Measurements from ENCODE around the gene MGARP. TPM values are rescaled to one million over a fixed set of nuclear protein-coding genes. Genes with fewer than 3 reads are reported as not detected.

The MGARP gene
- total RNA-seq, 1 experiment from 2014 or later: 0.22 TPM

DNA sequence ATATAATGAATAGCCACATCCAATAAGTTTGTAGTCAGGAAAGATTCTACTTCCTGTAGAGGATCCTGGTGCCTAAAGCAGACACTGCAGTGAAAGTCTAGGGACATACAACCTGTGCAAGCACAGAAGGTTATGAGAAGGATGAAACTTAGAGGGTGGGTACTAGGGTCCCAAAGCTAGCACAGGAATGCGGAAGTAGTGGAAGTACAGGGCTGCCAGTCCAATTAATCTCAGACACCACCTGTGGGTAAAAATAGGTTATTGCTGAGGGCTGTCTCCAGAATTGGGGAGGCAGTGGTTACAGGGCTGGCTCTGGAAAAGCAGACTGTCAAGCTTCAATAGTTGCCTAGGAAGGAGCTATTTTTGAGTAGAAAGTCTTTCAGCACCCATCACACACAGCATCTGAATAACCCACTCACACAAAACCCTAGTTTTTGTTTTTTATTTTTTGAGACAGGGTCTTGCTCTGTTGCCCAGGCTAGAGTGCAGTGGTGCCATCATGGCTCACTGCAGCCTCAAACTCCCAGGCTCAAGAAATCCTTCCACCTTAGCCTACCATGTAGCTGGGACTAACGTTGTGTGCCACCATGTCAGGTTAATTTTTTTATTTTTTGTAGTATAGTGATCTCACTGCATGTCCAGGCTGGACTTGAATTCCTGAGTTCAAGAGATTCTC is 52.2 kb downstream of the MGARP start:
- Histone ChIP-seq H2AFZ (ENCODE audit: low read depth, low read length, poor library complexity, severe bottlenecking) (peak overlapping the region; percentile 97), H3K4me2 (ENCODE audit: low read length) (0 out of 2 replicates have a peak overlapping the region, but pooled peaks have one; percentile 2), H3K79me2 (ENCODE audit: insufficient read depth, low read length) (no peaks in the 10 kb centered on the region), H3K27me3 (ENCODE audit: insufficient read depth, low read length) (no peaks in the 10 kb centered on the region), H3K27ac (ENCODE audit: low read depth, low read length) (no peak overlapping the region), H3K4me3 (replicated peaks in 1 of 2; ENCODE audit: low read depth in 1 of 2, low read length in 2 of 2) (no peak overlapping the region), H3K9me3 (ENCODE audit: control insufficient read depth in 1 of 2, insufficient read depth in 1 of 2, low read depth in 1 of 2, low read length in 2 of 2) (no peaks in the 10 kb centered on the region), H3K36me3 (ENCODE audit: control insufficient read depth in 1 of 2, insufficient read depth in 2 of 2, low read length in 2 of 2) (no peaks in the 10 kb centered on the region), H4K20me1 (ENCODE audit: insufficient read depth) (no peaks in the 10 kb centered on the region), H3K9me2 (ENCODE audit: insufficient read depth) (no peaks in the 10 kb centered on the region), H3K9ac (ENCODE audit: low read length) (no peak overlapping the region), H3K4me1 (ENCODE audit: control insufficient read depth in 1 of 2, insufficient read depth in 2 of 2, low read length in 2 of 2) (peaks cover 2 to 9% of the 10 kb centered on the region in 2 experiments; a peak in 3 of 4 replicates)
- ChIA-PET POLR2A (interaction anchor here (0.7 to 1.4 kb wide), 2 partner anchors 10 to 68 kb away, joined by 3 to 4 read pairs; no protein-coding TSS in a partner anchor), RAD21 (ENCODE audit: low non-redundant PET in 1 of 2, low total read pairs in 2 of 2, uncharacterized antibody in 2 of 2, unreplicated experiment in 2 of 2) (interaction anchor here in 1 of 2 experiments (1.0 kb wide), 1 partner anchor 68 kb away, joined by 3 read pairs; no protein-coding TSS in a partner anchor), CTCF (interaction anchor here (0.8 to 1.2 kb wide), 3 partner anchors 68 to 197 kb away, joined by 3 read pairs; no protein-coding TSS in a partner anchor)
- ATAC-seq: peak; percentile 85
- no peak for TF ChIP-seq EGR1 (IDR thresholded peaks at IDR 0.05; ENCODE audit: low read depth)
- no peak for TF ChIP-seq SIN3A (IDR thresholded peaks at IDR 0.05; ENCODE audit: low read depth)
- TF ChIP-seq, protein P1, sequence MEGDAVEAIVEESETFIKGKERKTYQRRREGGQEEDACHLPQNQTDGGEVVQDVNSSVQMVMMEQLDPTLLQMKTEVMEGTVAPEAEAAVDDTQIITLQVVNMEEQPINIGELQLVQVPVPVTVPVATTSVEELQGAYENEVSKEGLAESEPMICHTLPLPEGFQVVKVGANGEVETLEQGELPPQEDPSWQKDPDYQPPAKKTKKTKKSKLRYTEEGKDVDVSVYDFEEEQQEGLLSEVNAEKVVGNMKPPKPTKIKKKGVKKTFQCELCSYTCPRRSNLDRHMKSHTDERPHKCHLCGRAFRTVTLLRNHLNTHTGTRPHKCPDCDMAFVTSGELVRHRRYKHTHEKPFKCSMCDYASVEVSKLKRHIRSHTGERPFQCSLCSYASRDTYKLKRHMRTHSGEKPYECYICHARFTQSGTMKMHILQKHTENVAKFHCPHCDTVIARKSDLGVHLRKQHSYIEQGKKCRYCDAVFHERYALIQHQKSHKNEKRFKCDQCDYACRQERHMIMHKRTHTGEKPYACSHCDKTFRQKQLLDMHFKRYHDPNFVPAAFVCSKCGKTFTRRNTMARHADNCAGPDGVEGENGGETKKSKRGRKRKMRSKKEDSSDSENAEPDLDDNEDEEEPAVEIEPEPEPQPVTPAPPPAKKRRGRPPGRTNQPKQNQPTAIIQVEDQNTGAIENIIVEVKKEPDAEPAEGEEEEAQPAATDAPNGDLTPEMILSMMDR (IDR thresholded peaks at IDR 0.05 in 2 of 3, conservative IDR thresholded peaks at IDR 0.05 in 1 of 3; ENCODE audit: borderline replicate concordance in 1 of 3, insufficient read depth in 1 of 3, low read depth in 2 of 3, low read length in 2 of 3): peak; percentile 32 to 48 (median 32); a peak in 4 of 6 replicates
- peak; percentile 63 for TF ChIP-seq RAD21 (IDR thresholded peaks at IDR 0.05; ENCODE audit: low read depth)
- TF ChIP-seq ELF1 (IDR thresholded peaks at IDR 0.05; ENCODE audit: borderline replicate concordance, low read depth): peak; percentile 81
- intact Hi-C loops (cut with micrococcal nuclease): loop anchor here (5.0 kb wide), 1 partner anchor 196 kb away; no protein-coding TSS in a partner anchor
- DNase-seq (ENCODE audit: low read depth, low spot score): peak; percentile 12
- no TSS peak for BruUV-seq (replicated peaks)

Data from HCT116 (cell line).